ENCODE data around the gene LCA5L.

Gene LCA5L

GRCh38 chr21:39406065-39406464 is 39.5 kb downstream of the LCA5L start:
- TF ChIP-seq CTCF (IDR thresholded peaks at IDR 0.05; ENCODE audit: control insufficient read depth, extremely low read depth, insufficient read depth): no peak

GRCh38 chr21:39400173-39400572 is 45.4 kb downstream of the LCA5L start:
- DNase-seq (ENCODE audit: low read depth): no peak
- no peak for TF ChIP-seq CTCF (IDR thresholded peaks at IDR 0.05; ENCODE audit: control insufficient read depth, extremely low read depth, insufficient read depth)
- no peak overlapping the region for H3K4me3 ChIP-seq (ENCODE audit: low read depth, low read length)

More at GRCh38 chr21:39406065-39406464, 39.5 kb downstream of the LCA5L start:
- no peak for DNase-seq (ENCODE audit: low read depth)
- no peak overlapping the region for H3K4me3 ChIP-seq (ENCODE audit: low read depth, low read length)

GRCh38 chr21:39397646-39398385 is 47.8 kb downstream of the LCA5L start:
- no peak for DNase-seq (ENCODE audit: low read depth)
- TF ChIP-seq CTCF (IDR thresholded peaks at IDR 0.05; ENCODE audit: control insufficient read depth, extremely low read depth, insufficient read depth): no peak
- H3K4me3 ChIP-seq (ENCODE audit: low read depth, low read length): no peak overlapping the region

GRCh38 chr21:39392981-39393380 is 52.6 kb downstream of the LCA5L start:
- no peak for TF ChIP-seq CTCF (IDR thresholded peaks at IDR 0.05; ENCODE audit: control insufficient read depth, extremely low read depth, insufficient read depth)
- no peak overlapping the region for H3K4me3 ChIP-seq (ENCODE audit: low read depth, low read length)
- no peak for DNase-seq (ENCODE audit: low read depth)

GRCh38 chr21:39390212-39390765 is 55.3 kb downstream of the LCA5L start:
- no peak overlapping the region for H3K4me3 ChIP-seq (ENCODE audit: low read depth, low read length)
- no peak for TF ChIP-seq CTCF (IDR thresholded peaks at IDR 0.05; ENCODE audit: control insufficient read depth, extremely low read depth, insufficient read depth)
- no peak for DNase-seq (ENCODE audit: low read depth)

- H3K4me3 ChIP-seq (ENCODE audit: low read depth, low read length): no peak overlapping the region
- no peak for TF ChIP-seq CTCF (IDR thresholded peaks at IDR 0.05; ENCODE audit: control insufficient read depth, extremely low read depth, insufficient read depth)
- no peak for DNase-seq (ENCODE audit: low read depth)
These were observed 56.8 kb downstream of the LCA5L start for GRCh38 chr21:39388811-39389155.
